PC-3 (cell line): ENCODE measurements around the gene HARS2. TPM values are rescaled to one million over a fixed set of nuclear protein-coding genes. Genes with fewer than 3 reads are reported as not detected.

Experiments used
- ATAC-seq: fragments of 200-7000 bp; cut with Tn5 transposase; 2 replicates; pipeline ENCODE4 v1.9.1; 2020; ENCODE audit warnings: mild to moderate bottlenecking, moderate library complexity
- BruUV-seq: library from RNA; stranded (reverse); fragments of 400-500 nt; replicated peaks from 2 replicates; lab custom pipeline; 2021; lab: Mats Ljungman, UMichigan
- CTCF ChIA-PET: fragments of 300-600 bp; sonication (Branson Sonifier 250); formaldehyde crosslinking; loops from one replicate; lab custom pipeline; 2022; ENCODE audit warnings: antibody characterized with exemption; lab: Charles Lee
- POLR2A ChIA-PET: fragments of 300-600 bp; sonication (Branson Sonifier 250); formaldehyde crosslinking; loops from one replicate; lab custom pipeline; 2022; ENCODE audit warnings: antibody characterized with exemption; ENCODE audit not compliant: unreplicated experiment; lab: Charles Lee
- DNase-seq: peaks from one replicate; pipeline ENCODE4 v3.0.0-alpha.2; 2015
- H2AFZ ChIP-seq: fragments of 300-600 bp; sonication (generic); 2 replicates; pipeline ENCODE4 v1.6.0; 2016; ENCODE audit warnings: antibody characterized with exemption, low read length
- H3F3A ChIP-seq: fragments of 300-600 bp; sonication (generic); one replicate; pipeline ENCODE4 v1.6.0; 2017; ENCODE audit warnings: antibody characterized with exemption, low read length, control low read depth, mild to moderate bottlenecking; ENCODE audit not compliant: unreplicated experiment
- H3K27ac ChIP-seq: fragments of 300-600 bp; sonication (generic); 2 replicates; pipeline ENCODE4 v1.5.1; 2016; ENCODE audit warnings: mild to moderate bottlenecking, low read length
- H3K27me3 ChIP-seq: fragments of 300-600 bp; sonication (generic); 2 replicates; pipeline ENCODE4 v1.6.1; 2016; ENCODE audit warnings: low read length, mixed read lengths
- H3K36me3 ChIP-seq: fragments of 300-600 bp; sonication (generic); 2 replicates; pipeline ENCODE4 v1.6.1; 2016; ENCODE audit warnings: low read depth, mixed run types, low read length, mixed read lengths
- H3K4me1 ChIP-seq: fragments of 300-600 bp; sonication (generic); 2 replicates; pipeline ENCODE4 v1.5.1; 2016; ENCODE audit warnings: low read length; ENCODE audit not compliant: insufficient read depth
- H3K4me2 ChIP-seq: fragments of 300-600 bp; sonication (generic); 2 replicates; pipeline ENCODE4 v1.6.0; 2016; ENCODE audit warnings: low read length
- H3K4me3 ChIP-seq: fragments of 300-600 bp; sonication (generic); 2 replicates; pipeline ENCODE4 v1.5.1; 2016; ENCODE audit warnings: mild to moderate bottlenecking, low read length, mixed read lengths
- H3K79me2 ChIP-seq: fragments of 300-600 bp; sonication (generic); 2 replicates; pipeline ENCODE4 v1.6.1; 2017; ENCODE audit warnings: low read length, mixed read lengths
- H3K9ac ChIP-seq: fragments of 300-600 bp; sonication (generic); 2 replicates; pipeline ENCODE4 v1.6.0; 2016; ENCODE audit warnings: mild to moderate bottlenecking, low read length
- H3K9me2 ChIP-seq: fragments of 300-600 bp; sonication (generic); replicated peaks from 2 replicates; pipeline ENCODE4 v1.6.1; 2016; ENCODE audit warnings: mixed run types, low read length, mixed read lengths
- H3K9me3 ChIP-seq: fragments of 300-600 bp; sonication (generic); 2 replicates; pipeline ENCODE4 v1.6.1; 2016; ENCODE audit warnings: low read length, mixed read lengths
- H4K20me1 ChIP-seq: fragments of 300-600 bp; sonication (generic); 2 replicates; pipeline ENCODE4 v1.6.1; 2016; ENCODE audit warnings: low read length, mixed read lengths
- CTCF ChIP-seq: fragments of 300-600 bp; sonication (generic); conservative IDR thresholded peaks from 2 replicates; pipeline ENCODE4 v1.5.1; 2017; ENCODE audit warnings: antibody characterized with exemption, low read depth, mild to moderate bottlenecking, low read length
- EZH2 ChIP-seq: fragments of 300-600 bp; sonication (generic); IDR thresholded peaks from one replicate; pipeline ENCODE4 v1.6.1; 2017; ENCODE audit warnings: antibody characterized with exemption, mild to moderate bottlenecking, low read length; ENCODE audit not compliant: unreplicated experiment
- EZH2phosphoT487 ChIP-seq: fragments of 300-600 bp; sonication (generic); IDR thresholded peaks from 2 replicates; pipeline ENCODE4 v1.6.1; 2018; ENCODE audit warnings: mild to moderate bottlenecking, antibody characterized with exemption, low read length, borderline replicate concordance
- intact Hi-C: fragments of 100-400 bp; cut with micrococcal nuclease; formaldehyde crosslinking; loops from 2 replicates; pipeline ENCODE4 v1.9.0; 2023
- total RNA-seq: library from RNA; depleted of rRNA; stranded (reverse); fragments of >200 nt; gene quantifications from 2 replicates; pipeline ENCODE4 v1.2.3, GENCODE V29; 2014

HARS2 gene
- total RNA-seq, 1 experiment from 2014 or later: 23.3 TPM

GRCh38 chr5:140677947-140678346 lies 13.3 kb upstream of the HARS2 start:
- no peaks in the 10 kb centered on the region for H3K9me3 ChIP-seq
- no peak for DNase-seq
- H3K36me3 ChIP-seq: peaks cover 5% of the 10 kb centered on the region; the same call in 1 of the 2 replicates
- ATAC-seq: no peak
- ChIA-PET CTCF (no interaction called here), POLR2A (no interaction called here)
- no peaks in the 10 kb centered on the region for H3K9me2 ChIP-seq
- no peaks in the 10 kb centered on the region for H4K20me1 ChIP-seq
- no peaks in the 10 kb centered on the region for H3K4me1 ChIP-seq
- H3F3A ChIP-seq: no peaks in the 10 kb centered on the region
- BruUV-seq: no TSS peak
- H3K4me3 ChIP-seq: no peak overlapping the region
- H2AFZ ChIP-seq: no peak overlapping the region
- TF ChIP-seq CTCF (no peak), EZH2phosphoT487 (no peak)
- H3K27ac ChIP-seq: no peak overlapping the region
- H3K4me2 ChIP-seq: no peak overlapping the region
- H3K27me3 ChIP-seq: no peaks in the 10 kb centered on the region
- no peaks in the 10 kb centered on the region for H3K79me2 ChIP-seq
- intact Hi-C loops: no loop called here
- H3K9ac ChIP-seq: no peak overlapping the region

GRCh38 chr5:140678993-140679392 lies 12.3 kb upstream of the HARS2 start:
- H3K36me3 ChIP-seq: peaks cover 5% of the 10 kb centered on the region; the same call in 1 of the 2 replicates
- ATAC-seq (no peak), DNase-seq (no peak)
- ChIA-PET CTCF (no interaction called here), POLR2A (no interaction called here)
- BruUV-seq: no TSS peak
- no peaks in the 10 kb centered on the region for H3K79me2 ChIP-seq
- no peaks in the 10 kb centered on the region for H3F3A ChIP-seq
- H3K4me3 ChIP-seq: no peak overlapping the region
- H4K20me1 ChIP-seq: no peaks in the 10 kb centered on the region
- intact Hi-C loops: no loop called here
- H3K9ac ChIP-seq: no peak overlapping the region
- no peak overlapping the region for H3K4me2 ChIP-seq
- H3K4me1 ChIP-seq: no peaks in the 10 kb centered on the region
- no peaks in the 10 kb centered on the region for H3K9me3 ChIP-seq
- H2AFZ ChIP-seq: no peak overlapping the region
- no peaks in the 10 kb centered on the region for H3K9me2 ChIP-seq
- H3K27ac ChIP-seq: no peak overlapping the region
- no peak for TF ChIP-seq EZH2
- H3K27me3 ChIP-seq: no peaks in the 10 kb centered on the region

GRCh38 chr5:140690376-140690932 lies 801 bp upstream of the HARS2 start:
- Histone ChIP-seq H3K79me2 (peaks cover 62% of the 10 kb centered on the region), H3K27ac (peak overlapping the region; percentile 71), H3K9ac (peak overlapping the region; percentile 96), H3K9me3 (no peaks in the 10 kb centered on the region), H3K4me2 (peak overlapping the region; percentile 85), H2AFZ (peak overlapping the region; percentile 82; the same call in 1 of the 2 replicates), H3K36me3 (peaks cover 6% of the 10 kb centered on the region; the same call in 1 of the 2 replicates), H3K4me1 (peaks cover 7% of the 10 kb centered on the region; the same call in 1 of the 2 replicates), H3F3A (no peaks in the 10 kb centered on the region), H3K4me3 (peak overlapping the region; percentile 92), H4K20me1 (no peaks in the 10 kb centered on the region), H3K27me3 (no peaks in the 10 kb centered on the region), H3K9me2 (no peaks in the 10 kb centered on the region)
- ChIA-PET CTCF (interaction anchor here (0.5 to 0.7 kb wide), 2 partner anchors 31 to 143 kb away, joined by 3 read pairs; partner anchors contain the start of gene EIF4EBP3), POLR2A (interaction anchor here (0.6 to 0.9 kb wide), 5 partner anchors 10 to 345 kb away, joined by 4 to 8 read pairs (median 4); partner anchors contain the start of gene ZMAT2)
- no peak for TF ChIP-seq CTCF
- no peak for TF ChIP-seq EZH2phosphoT487
- TF ChIP-seq EZH2: no peak
- peak; percentile 10; the same call in 1 of the 2 replicates for ATAC-seq
- intact Hi-C loops: no loop called here
- BruUV-seq: TSS peak; percentile 64
- DNase-seq: peak; percentile 12
